ENCODE results near the gene KCNN3. TPM values are rescaled to one million over a fixed set of nuclear protein-coding genes. Genes with fewer than 3 reads are reported as not detected.

The KCNN3 gene
- total and polyA plus RNA-seq, 2 of the 8 experiments (the other 6 are each of a cell fraction or from before 2014, with no cell fraction given) = 2.8 to 3.7 TPM

DNA sequence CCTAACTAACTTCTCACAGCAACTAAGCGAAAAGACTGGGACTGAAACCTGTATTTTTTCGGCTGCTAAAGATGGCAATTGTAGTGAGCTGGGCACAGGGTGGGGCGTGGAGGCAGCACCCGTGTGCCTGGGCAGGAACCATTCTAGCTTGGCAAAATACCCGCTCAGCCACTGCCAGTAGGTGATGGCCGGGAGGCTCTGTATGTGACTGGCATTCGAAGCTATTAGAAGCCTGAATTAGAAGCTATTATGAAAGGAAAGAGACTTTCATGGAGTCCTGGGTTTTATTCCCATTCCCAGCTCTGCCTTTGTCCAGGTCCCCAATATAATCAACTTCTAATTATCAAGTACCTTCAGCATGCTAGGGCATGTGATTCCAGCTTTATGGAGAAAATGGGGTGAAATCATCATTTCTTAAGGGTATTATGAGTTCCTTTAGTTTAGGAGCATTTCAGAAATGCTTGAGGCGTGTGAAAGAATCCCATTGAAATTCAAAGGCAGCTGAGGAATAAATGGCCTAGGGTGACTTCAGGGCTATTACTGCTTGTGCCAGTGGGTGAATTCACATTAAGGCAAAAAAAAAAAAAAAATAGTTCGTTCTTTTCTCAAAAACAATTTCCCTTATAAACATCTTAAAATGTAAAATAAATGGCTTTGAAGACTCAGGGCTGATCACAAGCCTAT is 125.6 kb downstream of the KCNN3 start (continued):
- TF ChIP-seq, protein P1, sequence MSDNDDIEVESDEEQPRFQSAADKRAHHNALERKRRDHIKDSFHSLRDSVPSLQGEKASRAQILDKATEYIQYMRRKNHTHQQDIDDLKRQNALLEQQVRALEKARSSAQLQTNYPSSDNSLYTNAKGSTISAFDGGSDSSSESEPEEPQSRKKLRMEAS (IDR thresholded peaks at IDR 0.05) = no peak
- no peak for TF ChIP-seq BCL11A (IDR thresholded peaks at IDR 0.05; ENCODE audit: low read depth in 2 of 2, low read length in 2 of 2)
- no peak for TF ChIP-seq HDAC2 (IDR thresholded peaks at IDR 0.05; ENCODE audit: borderline replicate concordance in 1 of 2, low read depth in 2 of 2, low read length in 2 of 2)
